Esophagus muscularis mucosa (tissue), 3 donors: Measurements from ENCODE around the gene KDM3B.

Experiments
- CTCF ChIP-seq, 3 experiments: fragments of 200-600 bp in 2 of 3; fragments of 450-650 bp in 1 of 3; sonication (generic) in 2 of 3; IDR thresholded peaks; one replicate each; pipeline ENCODE4 v1.5.1; 2017 to 2019; ENCODE audit warnings: antibody characterized with exemption in 3 of 3, mild to moderate bottlenecking in 2 of 3, moderate library complexity in 1 of 3
- POLR2AphosphoS5 ChIP-seq, 2 donors: sonication (generic); formaldehyde crosslinking; IDR thresholded peaks; one replicate each; pipeline ENCODE4 v1.6.1; 2017; ENCODE audit warnings: antibody characterized with exemption in 2 of 2

GRCh38 chr5:138316355-138316754 lies 36.1 kb upstream of the KDM3B start:
- TF ChIP-seq CTCF (IDR thresholded peaks at IDR 0.05) = no peak
- TF ChIP-seq POLR2AphosphoS5 (IDR thresholded peaks at IDR 0.05) = no peak
